Placental pericyte (primary cell): ENCODE data around the gene ZNF12. TPM values are rescaled to one million over a fixed set of nuclear protein-coding genes. Genes with fewer than 3 reads are reported as not detected.

ENCODE experiments used
- total RNA-seq: library from RNA; depleted of rRNA; stranded (reverse); fragments of >200 nt; gene quantifications from 2 replicates; pipeline ENCODE4 v1.2.3, GENCODE V29; 2012

The ZNF12 gene
- total RNA-seq = 18.6 and 19.8 TPM in 2 replicates

GRCh38 chr7:6706666-6707407, at the start of gene ZNF12:
Gene ZNF12 (minus strand): TSS chr7:6706947. CDS start chr7:6705173, 1,774 bp downstream.

DNA sequence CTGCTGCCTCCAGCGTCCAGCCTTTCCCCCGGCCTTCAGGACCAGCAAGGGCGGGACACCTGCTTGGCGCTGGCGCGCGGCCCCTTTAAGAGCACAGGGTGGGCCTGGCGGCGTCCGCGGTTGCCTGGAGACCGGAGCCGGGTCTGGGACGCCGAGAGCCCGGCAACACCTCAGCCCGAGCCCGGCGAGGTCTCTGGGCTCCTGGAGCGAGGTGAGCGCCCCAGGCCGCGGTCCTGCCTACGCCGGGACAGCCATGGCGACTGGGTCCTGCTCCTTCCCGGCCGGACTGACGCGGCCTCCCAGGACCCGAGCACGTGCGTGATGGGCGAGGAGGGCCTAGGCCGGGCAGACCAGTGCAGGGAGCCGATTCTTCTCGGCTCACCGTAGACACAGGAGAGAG, 47.2 kb upstream of the ZNF12 start, which contains the start of gene RSPH10B2:
TSS of gene RSPH10B2 (plus strand) at position 140 of the 400 bp plus-strand sequence. CDS start 3,575 bp downstream, outside the sequence.

Other genes starting within 250 kb of the ZNF12 start
- 243 and 308 TPM in 2 replicates for gene KDELR2, start 222.8 kb downstream of the ZNF12 start, total RNA-seq
- gene GRID2IP, start 155.5 kb downstream of the ZNF12 start, total RNA-seq = not detected in 2 replicates
- 41.1 and 56.0 TPM in 2 replicates for gene ZDHHC4, start 129.5 kb downstream of the ZNF12 start, total RNA-seq
- 18.6 and 19.5 TPM in 2 replicates for gene INTS15, start 116.9 kb downstream of the ZNF12 start, total RNA-seq
- under 0.01 and 0.44 TPM in 2 replicates for gene ZNF853, start 91.3 kb downstream of the ZNF12 start, total RNA-seq
- gene ZNF316, start 69.6 kb downstream of the ZNF12 start, total RNA-seq = 14.7 and 19.6 TPM in 2 replicates
- gene RSPH10B2, start 47.2 kb upstream of the ZNF12 start, total RNA-seq = 0.22 TPM in 1 of 2 replicates, not detected in the other
- gene CCZ1B, start 119.3 kb upstream of the ZNF12 start, total RNA-seq = 41.9 and 48.8 TPM in 2 replicates